Measurements from ENCODE around the gene DKK3. TPM values are rescaled to one million over a fixed set of nuclear protein-coding genes. Genes with fewer than 3 reads are reported as not detected.
A peak's percentile ranks its signal among the peaks of the same experiment; 100 is the strongest.

The DKK3 gene
- total RNA-seq, 6 experiments from 2014 or later: 518 to 872 (median 646) TPM

- peak overlapping the region; percentile 98 for H3K27ac Mint-ChIP-seq
- peak overlapping the region; percentile 21; the same call in 1 of the 2 replicates for H3K4me3 Mint-ChIP-seq
- H3K27me3 Mint-ChIP-seq (ENCODE audit: insufficient read depth): peaks cover 13% of the 10 kb centered on the region
- TF ChIP-seq, protein P1, sequence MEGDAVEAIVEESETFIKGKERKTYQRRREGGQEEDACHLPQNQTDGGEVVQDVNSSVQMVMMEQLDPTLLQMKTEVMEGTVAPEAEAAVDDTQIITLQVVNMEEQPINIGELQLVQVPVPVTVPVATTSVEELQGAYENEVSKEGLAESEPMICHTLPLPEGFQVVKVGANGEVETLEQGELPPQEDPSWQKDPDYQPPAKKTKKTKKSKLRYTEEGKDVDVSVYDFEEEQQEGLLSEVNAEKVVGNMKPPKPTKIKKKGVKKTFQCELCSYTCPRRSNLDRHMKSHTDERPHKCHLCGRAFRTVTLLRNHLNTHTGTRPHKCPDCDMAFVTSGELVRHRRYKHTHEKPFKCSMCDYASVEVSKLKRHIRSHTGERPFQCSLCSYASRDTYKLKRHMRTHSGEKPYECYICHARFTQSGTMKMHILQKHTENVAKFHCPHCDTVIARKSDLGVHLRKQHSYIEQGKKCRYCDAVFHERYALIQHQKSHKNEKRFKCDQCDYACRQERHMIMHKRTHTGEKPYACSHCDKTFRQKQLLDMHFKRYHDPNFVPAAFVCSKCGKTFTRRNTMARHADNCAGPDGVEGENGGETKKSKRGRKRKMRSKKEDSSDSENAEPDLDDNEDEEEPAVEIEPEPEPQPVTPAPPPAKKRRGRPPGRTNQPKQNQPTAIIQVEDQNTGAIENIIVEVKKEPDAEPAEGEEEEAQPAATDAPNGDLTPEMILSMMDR (IDR thresholded peaks at IDR 0.05): no peak
- peaks cover 100% of the 10 kb centered on the region for H3K4me1 Mint-ChIP-seq (ENCODE audit: low read depth)
- H3K36me3 Mint-ChIP-seq (ENCODE audit: low read depth): peaks cover 55% of the 10 kb centered on the region
- no peaks in the 10 kb centered on the region for H3K9me3 Mint-ChIP-seq
- DNase-seq: peak; percentile 42
Observed at GRCh38 chr11:11982975-11983374, 25.5 kb downstream of the DKK3 start.

GRCh38 chr11:11982461-11982860, 26.0 kb downstream of the DKK3 start:
- H3K27ac Mint-ChIP-seq: peak overlapping the region; percentile 98
- H3K36me3 Mint-ChIP-seq (ENCODE audit: low read depth): peaks cover 56% of the 10 kb centered on the region

DNA sequence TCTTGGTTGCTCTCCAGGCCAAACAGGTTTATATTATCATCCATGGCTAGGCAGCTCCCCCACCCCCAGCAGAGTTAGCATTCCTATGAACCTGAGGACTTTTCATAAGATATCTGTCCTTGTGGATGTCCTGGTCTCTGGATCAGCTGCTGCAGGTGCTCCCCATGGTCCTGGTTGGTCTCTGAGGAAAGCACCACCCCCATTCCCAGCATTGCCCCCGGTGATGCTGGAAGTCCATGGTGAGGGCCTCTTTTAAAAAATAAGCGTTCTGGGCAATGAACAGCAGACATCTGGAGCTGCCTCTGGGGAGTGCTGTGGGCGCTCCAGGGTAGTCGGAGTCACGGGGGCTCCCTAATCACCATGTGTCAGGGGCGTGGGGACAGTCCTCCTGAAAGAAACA, 26.6 kb downstream of the DKK3 start:
- DNase-seq: no peak
- Mint-ChIP-seq H3K4me3 (no peak overlapping the region), H3K36me3 (ENCODE audit: low read depth) (peaks cover 51% of the 10 kb centered on the region), H3K4me1 (ENCODE audit: low read depth) (peaks cover 100% of the 10 kb centered on the region), H3K27me3 (ENCODE audit: insufficient read depth) (peaks cover 16% of the 10 kb centered on the region), H3K9me3 (no peaks in the 10 kb centered on the region), H3K27ac (peak overlapping the region; percentile 98)
- TF ChIP-seq, protein P1 (IDR thresholded peaks at IDR 0.05): no peak

More at GRCh38 chr11:11982461-11982860, 26.0 kb downstream of the DKK3 start:
- no peak for DNase-seq
- Mint-ChIP-seq H3K27me3 (ENCODE audit: insufficient read depth) (peaks cover 14% of the 10 kb centered on the region), H3K4me1 (ENCODE audit: low read depth) (peaks cover 100% of the 10 kb centered on the region), H3K9me3 (no peaks in the 10 kb centered on the region), H3K4me3 (no peak overlapping the region)
- TF ChIP-seq, protein P1 (IDR thresholded peaks at IDR 0.05): no peak

DNA sequence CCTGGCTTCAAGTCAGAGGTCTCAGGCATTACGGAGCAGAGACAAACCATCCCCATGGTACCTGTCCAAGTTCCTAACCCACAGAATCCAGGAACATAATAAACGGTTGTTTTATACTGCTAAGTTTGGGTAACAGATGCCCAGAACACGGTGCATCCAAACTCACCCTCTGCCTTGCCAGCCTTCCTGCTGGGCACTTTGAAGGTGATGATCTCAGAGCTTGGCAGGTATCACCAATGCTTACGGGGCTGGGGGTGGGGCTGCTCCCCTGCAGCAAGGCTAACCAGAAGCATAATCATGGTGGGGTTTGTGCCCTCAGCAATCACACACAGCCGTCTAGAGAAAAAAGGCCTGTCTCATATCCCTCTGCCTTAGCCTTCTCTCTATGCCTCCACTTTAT, 27.1 kb downstream of the DKK3 start:
- DNase-seq: no peak
- H3K27me3 Mint-ChIP-seq (ENCODE audit: insufficient read depth): peaks cover 16% of the 10 kb centered on the region
- no peak overlapping the region for H3K4me3 Mint-ChIP-seq
- no peaks in the 10 kb centered on the region for H3K9me3 Mint-ChIP-seq
- TF ChIP-seq, protein P1 (IDR thresholded peaks at IDR 0.05): no peak
- peaks cover 48% of the 10 kb centered on the region for H3K36me3 Mint-ChIP-seq (ENCODE audit: low read depth)
- peaks cover 100% of the 10 kb centered on the region for H3K4me1 Mint-ChIP-seq (ENCODE audit: low read depth)
- H3K27ac Mint-ChIP-seq: peak overlapping the region; percentile 98

GRCh38 chr11:11980841-11981308, 27.6 kb downstream of the DKK3 start:
- Mint-ChIP-seq H3K9me3 (no peaks in the 10 kb centered on the region), H3K27me3 (ENCODE audit: insufficient read depth) (peaks cover 16% of the 10 kb centered on the region), H3K27ac (peak overlapping the region; percentile 98), H3K4me1 (ENCODE audit: low read depth) (peaks cover 100% of the 10 kb centered on the region), H3K4me3 (no peak overlapping the region), H3K36me3 (ENCODE audit: low read depth) (peaks cover 50% of the 10 kb centered on the region)
- TF ChIP-seq, protein P1 (IDR thresholded peaks at IDR 0.05): no peak
- DNase-seq: no peak

All from HFFc6 (cell line).